ENCODE results near the gene RHBDL3. TPM values are rescaled to one million over a fixed set of nuclear protein-coding genes. Genes with fewer than 3 reads are reported as not detected.

The RHBDL3 gene
- total and polyA plus RNA-seq, 2 of the 8 experiments (the other 6 are each of a cell fraction or from before 2014, with no cell fraction given): 9.6 to 12.2 TPM

GRCh38 chr17:32276171-32276601, 10.6 kb downstream of the RHBDL3 start:
- no peak overlapping the region for H4K91ac ChIP-seq (replicated peaks; ENCODE audit: insufficient read length, low read length)
- peaks cover 0 to 2% (median 0%) of the 10 kb centered on the region in 4 experiments; a peak in 2 of 7 replicates for H3K27me3 ChIP-seq (replicated peaks in 1 of 4; ENCODE audit: control insufficient read depth in 3 of 4, extremely low read depth in 1 of 4, insufficient read depth in 3 of 4, low read length in 3 of 4)
- no peak overlapping the region for H2AK5ac ChIP-seq (ENCODE audit: low read depth, low read length)
- H3K4me1 ChIP-seq (replicated peaks in 1 of 4; ENCODE audit: control insufficient read depth in 3 of 4, insufficient read depth in 4 of 4, low read length in 3 of 4): peaks cover 14 to 50% (median 39%) of the 10 kb centered on the region in 4 experiments
- no peak overlapping the region for H2BK5ac ChIP-seq (ENCODE audit: low read depth, low read length)
- H3K4me3 ChIP-seq (ENCODE audit: extremely low read depth in 1 of 4, insufficient read depth in 2 of 4, low read depth in 3 of 4, low read length in 4 of 4): no peak overlapping the region
- no peak overlapping the region for H3K23ac ChIP-seq (ENCODE audit: insufficient read length)
- peaks cover 5% of the 10 kb centered on the region; the same call in 1 of the 2 replicates for H3K23me2 ChIP-seq (ENCODE audit: low read depth, low read length)
- H3K79me1 ChIP-seq (ENCODE audit: low read depth, low read length): peaks cover 2% of the 10 kb centered on the region; the same call in 1 of the 2 replicates
- TF ChIP-seq GABPA (IDR thresholded peaks at IDR 0.05; ENCODE audit: borderline replicate concordance, insufficient read depth, low read length) (no peak), CBX5 (IDR thresholded peaks at IDR 0.05; ENCODE audit: low read depth, low read length) (no peak), TCF12 (IDR thresholded peaks at IDR 0.05; ENCODE audit: low read depth, low read length) (peak; percentile 59; the same call in 1 of the 2 replicates), SAP30 (IDR thresholded peaks at IDR 0.05; ENCODE audit: insufficient read depth, insufficient replicate concordance, low read length) (no peak)
- H3K4me2 ChIP-seq (ENCODE audit: insufficient read depth in 1 of 2, low read depth in 2 of 2, low read length in 2 of 2): peak overlapping the region; percentile 1 to 39
- peak; percentile 62 for FAIRE-seq
- H4K5ac ChIP-seq (ENCODE audit: insufficient read length, low read depth, low read length): no peak overlapping the region
- no peak overlapping the region for H2BK20ac ChIP-seq (ENCODE audit: low read length)
- peak overlapping the region; percentile 68; the same call in 1 of the 2 replicates for H2BK12ac ChIP-seq (ENCODE audit: low read depth, low read length)
- H3K79me2 ChIP-seq (ENCODE audit: control insufficient read depth in 1 of 2, insufficient read depth in 2 of 2, low read length in 2 of 2): peaks cover 0 to 6% of the 10 kb centered on the region in 2 experiments; a peak in 1 of 4 replicates
- no peaks in the 10 kb centered on the region for H3K9me3 ChIP-seq (ENCODE audit: insufficient read depth in 2 of 2, low read depth in 1 of 2, low read length in 1 of 2)
- no peak overlapping the region for H3K27ac ChIP-seq (ENCODE audit: low read depth, low read length)
- H2AFZ ChIP-seq (ENCODE audit: low read length): no peak overlapping the region
- no peak overlapping the region for H2BK120ac ChIP-seq (replicated peaks; ENCODE audit: low read depth, low read length)
- 34% methylated on average over 4 of the region's 4 CpGs; no CpG with 5 or more reads in 1 of the 2 experiments for WGBS, 2 experiments (ENCODE audit: extremely low coverage in 1 of 2, insufficient coverage in 1 of 2, insufficient read length in 1 of 2, insufficient replicate concordance in 2 of 2, low coverage in 1 of 2, low lambda C conversion rate in 2 of 2, missing lambda C conversion rate in 1 of 2)
- DNase-seq (ENCODE audit: low read depth in 1 of 2, low spot score in 2 of 2): no peak
- ChIA-PET CTCF (ENCODE audit: partially characterized antibody) (interaction anchor here (0.6 to 4.3 kb wide), 7 partner anchors 10 to 186 kb away, joined by 3 to 15 read pairs (median 6); no protein-coding TSS in a partner anchor), POLR2A (ENCODE audit: partially characterized antibody) (interaction anchor here (1.6 to 2.2 kb wide), 3 partner anchors 10 to 14 kb away, joined by 3 to 13 read pairs (median 5); partner anchors contain the start of gene RHBDL3)
- H4K8ac ChIP-seq (ENCODE audit: extremely low read depth, insufficient read depth, low read length): no peak overlapping the region
- H3K36me3 ChIP-seq (ENCODE audit: control insufficient read depth in 2 of 4, insufficient read depth in 4 of 4, low read length in 3 of 4): no peaks in the 10 kb centered on the region
- H3K56ac ChIP-seq (replicated peaks; ENCODE audit: insufficient read length, low read depth, low read length): no peak overlapping the region
- no peak overlapping the region for H3K18ac ChIP-seq (ENCODE audit: extremely low read depth, low read length)
- H4K20me1 ChIP-seq (replicated peaks in 1 of 2; ENCODE audit: control insufficient read depth in 1 of 2, insufficient read depth in 2 of 2, low read length in 2 of 2): peaks cover 3% of the 10 kb centered on the region in 2 experiments
- no peak overlapping the region for H2BK15ac ChIP-seq (ENCODE audit: low read length)
- H3K9ac ChIP-seq (replicated peaks in 1 of 4; ENCODE audit: extremely low read depth in 1 of 4, low read depth in 3 of 4, low read length in 3 of 4): no peak overlapping the region
- no peak overlapping the region for H3K4ac ChIP-seq (replicated peaks; ENCODE audit: insufficient read length, low read depth, low read length)
- no peak overlapping the region for H3K14ac ChIP-seq (ENCODE audit: insufficient read length)
